ENCODE results near the gene UNC50. TPM values are rescaled to one million over a fixed set of nuclear protein-coding genes. Genes with fewer than 3 reads are reported as not detected.
A peak's percentile ranks its signal among the peaks of the same experiment; 100 is the strongest.

The UNC50 gene
- total and polyA plus RNA-seq, 12 donors, result 43.5 to 75.1 (median 55.1) TPM

GRCh38 chr2:98568161-98568956 is 40.0 kb upstream of the UNC50 start:
- Histone ChIP-seq H3K4me3 (no peak overlapping the region), H3K27ac (no peak overlapping the region), H3K36me3 (replicated peaks in 1 of 2) (peaks cover 0 to 84% of the 10 kb centered on the region in 2 donors), H3K4me1 (replicated peaks in 1 of 2) (peaks cover 7 to 9% of the 10 kb centered on the region in 2 donors), H3K9me3 (replicated peaks in 1 of 3) (no peaks in the 10 kb centered on the region), H3K27me3 (no peaks in the 10 kb centered on the region)
- intact Hi-C loops (cut with DNase I), result loop anchor here in 1 of 2 donors (10.0 kb wide), 1 partner anchor 154 kb away; no protein-coding TSS in a partner anchor
- no peak for DNase-seq
- TF ChIP-seq CTCF (IDR thresholded peaks at IDR 0.05) (no peak), POLR2A (IDR thresholded peaks at IDR 0.05) (no peak)
- WGBS, 4 donors, result 94 to 96% (median 95%) methylated on average over 11 of the region's 11 CpGs

DNA sequence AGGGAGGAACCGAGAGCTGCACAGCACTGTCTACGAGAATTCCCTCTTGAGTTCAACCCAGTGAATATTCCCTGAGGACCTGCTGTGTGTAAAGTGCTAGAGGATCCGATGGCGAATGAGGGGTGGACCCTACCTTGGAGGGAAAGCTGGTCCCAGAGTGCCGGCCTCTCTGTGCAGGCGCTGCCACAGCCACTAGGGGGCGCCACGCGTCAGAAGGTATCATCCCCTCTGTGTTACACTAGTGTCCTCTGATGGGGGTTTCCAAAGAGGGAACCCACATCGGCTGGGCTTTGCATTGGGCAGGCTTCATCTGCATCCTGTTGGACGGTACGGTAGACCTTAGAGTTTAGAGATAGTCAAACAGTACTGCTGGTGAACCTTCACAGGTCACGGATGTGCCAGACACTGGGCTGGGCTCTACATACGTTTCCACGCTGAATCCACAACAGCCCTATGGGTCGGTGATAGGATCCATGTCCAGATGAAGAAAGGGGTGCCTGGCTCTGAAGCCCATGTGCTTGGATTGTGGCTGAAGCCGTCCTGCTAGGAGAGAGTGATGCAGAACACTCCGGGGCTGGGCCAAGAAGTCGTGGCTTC is 39.1 kb upstream of the UNC50 start:
- Histone ChIP-seq H3K9me3 (replicated peaks in 1 of 3) (no peaks in the 10 kb centered on the region), H3K27ac (no peak overlapping the region), H3K27me3 (no peaks in the 10 kb centered on the region), H3K4me3 (no peak overlapping the region), H3K36me3 (replicated peaks in 1 of 2) (peaks cover 0 to 84% of the 10 kb centered on the region in 2 donors), H3K4me1 (replicated peaks in 1 of 2) (peaks cover 7 to 9% of the 10 kb centered on the region in 2 donors)
- WGBS, 4 donors, result 71 to 91% (median 74%) methylated on average over 11 to 19 of the region's 19 CpGs
- intact Hi-C loops (cut with DNase I), result loop anchor here in 1 of 2 donors (10.0 kb wide), 1 partner anchor 154 kb away; no protein-coding TSS in a partner anchor
- peak in 6 of 7 donors; percentile 30 to 65 (median 49) for DNase-seq
- TF ChIP-seq CTCF (IDR thresholded peaks at IDR 0.05), result peak; percentile 45 to 75 (median 64)
- no peak for TF ChIP-seq POLR2A (IDR thresholded peaks at IDR 0.05)

- intact Hi-C loops (cut with DNase I), result loop anchor here in 1 of 2 donors (10.0 kb wide), 1 partner anchor 155 kb away; no protein-coding TSS in a partner anchor
- no peak for DNase-seq
- TF ChIP-seq POLR2A (IDR thresholded peaks at IDR 0.05) (no peak), CTCF (IDR thresholded peaks at IDR 0.05) (no peak)
- H3K4me3 ChIP-seq, result no peak overlapping the region
- H3K27ac ChIP-seq, result no peak overlapping the region
- no peaks in the 10 kb centered on the region for H3K9me3 ChIP-seq (replicated peaks in 1 of 3)
- WGBS, 4 donors, result 93 to 100% (median 96%) methylated on average over 9 to 13 of the region's 13 CpGs
- H3K4me1 ChIP-seq (replicated peaks in 1 of 2), result peaks cover 7 to 9% of the 10 kb centered on the region in 2 donors
- H3K36me3 ChIP-seq (replicated peaks in 1 of 2), result peaks cover 0 to 83% of the 10 kb centered on the region in 2 donors
- H3K27me3 ChIP-seq, result no peaks in the 10 kb centered on the region
Observed at GRCh38 chr2:98569915-98570314, 38.5 kb upstream of the UNC50 start.

DNA sequence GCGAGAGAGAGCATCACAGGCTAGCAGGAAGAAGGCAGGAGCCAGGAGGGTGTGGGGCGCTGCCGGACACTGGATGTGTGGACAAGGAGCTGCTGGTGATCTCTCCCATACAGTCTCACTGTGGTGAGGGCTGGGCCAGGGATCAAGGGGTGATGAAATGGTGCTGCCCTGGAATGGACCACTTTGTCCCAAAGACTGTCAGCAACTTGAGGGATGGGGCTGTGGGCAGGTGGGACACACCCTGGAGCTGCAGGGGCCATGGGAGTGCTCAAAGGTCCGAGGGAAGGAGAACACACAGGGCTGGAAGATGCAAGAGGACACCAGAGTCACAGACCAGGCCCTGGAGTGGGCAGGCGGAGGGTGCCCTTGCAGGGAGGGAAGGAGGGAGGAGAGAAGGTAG is 38.0 kb upstream of the UNC50 start:
- no peaks in the 10 kb centered on the region for H3K27me3 ChIP-seq
- WGBS, 4 donors, result 88 to 97% (median 89%) methylated on average over 5 of the region's 5 CpGs
- H3K4me1 ChIP-seq (replicated peaks in 1 of 2), result peaks cover 6% of the 10 kb centered on the region in 2 donors
- no peak overlapping the region for H3K4me3 ChIP-seq
- DNase-seq, result no peak
- TF ChIP-seq CTCF (IDR thresholded peaks at IDR 0.05) (no peak), POLR2A (IDR thresholded peaks at IDR 0.05) (no peak)
- H3K9me3 ChIP-seq (replicated peaks in 1 of 3), result no peaks in the 10 kb centered on the region
- H3K36me3 ChIP-seq (replicated peaks in 1 of 2), result peaks cover 0 to 84% of the 10 kb centered on the region in 2 donors
- intact Hi-C loops (cut with DNase I), result no loop called here
- no peak overlapping the region for H3K27ac ChIP-seq
